NCI-H2227 (cell line): ENCODE data around the gene OR8B8.
"Not testable (repeated sequence)": the region's sequence is repeated elsewhere in the genome, so short reads cannot be mapped to it uniquely, and the experiment has no call there.

Experiments used
- DNase-seq: peaks from one replicate; lab custom pipeline; 2025; ENCODE audit not compliant: unreplicated experiment; lab: John Stamatoyannopoulos, UW

OR8B8 gene

GRCh38 chr11:124445646-124446150 is at the start of gene OR8B8:
Gene OR8B8, minus strand, starts transcription at chr11:124445696. Its CDS starts 4,611 bp downstream, at chr11:124441085.
- no peak for DNase-seq

GRCh38 chr11:124493016-124493655 is 47.6 kb upstream of the OR8B8 start:
- DNase-seq = no peak

GRCh38 chr11:124483422-124483821 is 37.9 kb upstream of the OR8B8 start:
- no peak for DNase-seq

- no peak for DNase-seq
Observed at GRCh38 chr11:124482362-124483147, 37.1 kb upstream of the OR8B8 start.

GRCh38 chr11:124481365-124482323 is 36.1 kb upstream of the OR8B8 start:
- peak; percentile 34 for DNase-seq

GRCh38 chr11:124479561-124479960 is 34.1 kb upstream of the OR8B8 start:
- no peak for DNase-seq

GRCh38 chr11:124475265-124475664 is 29.8 kb upstream of the OR8B8 start:
- DNase-seq = no peak

GRCh38 chr11:124474779-124475178 is 29.3 kb upstream of the OR8B8 start:
- no peak for DNase-seq

GRCh38 chr11:124474079-124474478 is 28.6 kb upstream of the OR8B8 start:
- DNase-seq = no peak

GRCh38 chr11:124473476-124473875 is 28.0 kb upstream of the OR8B8 start:
- DNase-seq = no peak

GRCh38 chr11:124470561-124471227 is 25.2 kb upstream of the OR8B8 start:
- DNase-seq = no peak

- no peak for DNase-seq
Observed at GRCh38 chr11:124467381-124467927, 22.0 kb upstream of the OR8B8 start.

- DNase-seq = no peak
Observed at GRCh38 chr11:124465368-124465767, 19.9 kb upstream of the OR8B8 start.

- no peak for DNase-seq
Observed at GRCh38 chr11:124463990-124464389, 18.5 kb upstream of the OR8B8 start.

GRCh38 chr11:124463324-124463723 is 17.8 kb upstream of the OR8B8 start:
- no peak for DNase-seq

- no peak for DNase-seq
Observed at GRCh38 chr11:124460459-124460858, 15.0 kb upstream of the OR8B8 start.

- DNase-seq = not testable (repeated sequence)
Observed at GRCh38 chr11:124459379-124459778, 13.9 kb upstream of the OR8B8 start.

- DNase-seq = no peak
Observed at GRCh38 chr11:124454552-124454951, 9.1 kb upstream of the OR8B8 start.

GRCh38 chr11:124446916-124447315 is 1.4 kb upstream of the OR8B8 start:
- DNase-seq = no peak

GRCh38 chr11:124442847-124443246 is 2.6 kb downstream of the OR8B8 start:
- DNase-seq = no peak
